Spleen (tissue), 7 donors: ENCODE results near the gene SPINK8.

Experiments used
- CTCF ChIP-seq, 11 experiments: fragments of 200-600 bp in 7 of 11; fragments of 450-650 bp in 4 of 11; sonication (generic) in 4 of 11; IDR thresholded peaks in 8 of 11; conservative IDR thresholded peaks in 3 of 11; 1 replicate in 7 of 11; 2 replicates in 4 of 11; pipeline versions ENCODE4 v1.4.0 to v1.8.0; 2016 to 2021; ENCODE audit warnings: antibody characterized with exemption in 11 of 11, inconsistent platforms in 4 of 11, mild to moderate bottlenecking in 1 of 11
- POLR2A ChIP-seq, 3 donors: fragments of 450-650 bp; IDR thresholded peaks; one replicate each; pipeline ENCODE4 v1.5.1; 2017; ENCODE audit warnings: antibody characterized with exemption in 3 of 3, mild to moderate bottlenecking in 1 of 3
- donor health status: DM: no; HTN: no; CAD: no; lungs with moderate emphysema.
- donor health status: DM: no; HTN: no; CAD: no.
- donor health status: DM: no; HTN: no; CAD: no.

GRCh38 chr3:48269592-48269991, 63.9 kb downstream of the SPINK8 start:
- TF ChIP-seq CTCF (IDR thresholded peaks at IDR 0.05 in 8 of 11, conservative IDR thresholded peaks at IDR 0.05 in 3 of 11) = no peak
- TF ChIP-seq POLR2A (IDR thresholded peaks at IDR 0.05) = no peak
